GM21786 (cell line): ENCODE results near the gene BAHCC1.

Experiments
- ATAC-seq: cut with Tn5 transposase; IDR thresholded peaks from one replicate; pipeline ENCODE4 v1.9.1; 2021; ENCODE audit not compliant: unreplicated experiment

Gene BAHCC1

GRCh38 chr17:81440051-81440471 is 44.8 kb downstream of the BAHCC1 start:
- ATAC-seq: no peak

- ATAC-seq: no peak
These were observed 45.4 kb downstream of the BAHCC1 start for GRCh38 chr17:81440511-81441244.

- ATAC-seq: no peak
These were observed 47.5 kb downstream of the BAHCC1 start for GRCh38 chr17:81442791-81443190.

- ATAC-seq: no peak
These were observed 48.0 kb downstream of the BAHCC1 start for GRCh38 chr17:81443269-81443668.

GRCh38 chr17:81444610-81445339 is 49.5 kb downstream of the BAHCC1 start:
- ATAC-seq: no peak

- ATAC-seq: no peak
These were observed 50.6 kb downstream of the BAHCC1 start for GRCh38 chr17:81445642-81446503.

GRCh38 chr17:81447331-81447933 is 52.2 kb downstream of the BAHCC1 start:
- no peak for ATAC-seq

GRCh38 chr17:81448442-81448841 is 53.2 kb downstream of the BAHCC1 start:
- ATAC-seq: no peak

GRCh38 chr17:81448950-81449349 is 53.7 kb downstream of the BAHCC1 start:
- ATAC-seq: no peak

- ATAC-seq: no peak
These were observed 54.1 kb downstream of the BAHCC1 start for GRCh38 chr17:81449351-81449750.

- ATAC-seq: no peak
These were observed 56.6 kb downstream of the BAHCC1 start for GRCh38 chr17:81451823-81452222.

GRCh38 chr17:81452551-81452950 is 57.3 kb downstream of the BAHCC1 start:
- no peak for ATAC-seq

- ATAC-seq: no peak
These were observed 57.8 kb downstream of the BAHCC1 start for GRCh38 chr17:81453076-81453475.

GRCh38 chr17:81453712-81454111 is 58.5 kb downstream of the BAHCC1 start:
- no peak for ATAC-seq

GRCh38 chr17:81454473-81454872 is 59.2 kb downstream of the BAHCC1 start:
- no peak for ATAC-seq

- no peak for ATAC-seq
These were observed 60.1 kb downstream of the BAHCC1 start for GRCh38 chr17:81455387-81455786.

GRCh38 chr17:81456091-81456490 is 60.8 kb downstream of the BAHCC1 start:
- no peak for ATAC-seq

GRCh38 chr17:81456798-81457197 is 61.5 kb downstream of the BAHCC1 start:
- no peak for ATAC-seq

GRCh38 chr17:81457401-81457800 is 62.1 kb downstream of the BAHCC1 start:
- no peak for ATAC-seq

- no peak for ATAC-seq
These were observed 62.8 kb downstream of the BAHCC1 start for GRCh38 chr17:81457917-81458555.

- ATAC-seq: no peak
These were observed 63.4 kb downstream of the BAHCC1 start for GRCh38 chr17:81458628-81459027.
